Activated CD8-positive, alpha-beta T cell treated with anti-CD3 and anti-CD28 coated beads for 36 hours (primary cell): ENCODE measurements around the gene ADARB2. TPM values are rescaled to one million over a fixed set of nuclear protein-coding genes. Genes with fewer than 3 reads are reported as not detected.

ENCODE experiments used
- ATAC-seq: fragments of 200-7000 bp; cut with Tn5 transposase; one replicate; pipeline ENCODE4 v1.10.0; 2021; ENCODE audit warnings: mild to moderate bottlenecking, moderate library complexity
- CTCF ChIA-PET: fragments of 350-600 bp; sonication (Branson Sonifier 250); formaldehyde crosslinking; loops from one replicate; lab custom pipeline; 2021; ENCODE audit warnings: antibody characterized with exemption; lab: Charles Lee
- POLR2A ChIA-PET: fragments of 350-600 bp; sonication (Branson Sonifier 250); formaldehyde crosslinking; loops from one replicate; lab custom pipeline; 2021; ENCODE audit warnings: antibody characterized with exemption; lab: Charles Lee
- DNase-seq: peaks from one replicate; pipeline ENCODE4 v3.0.0-alpha.2; 2020
- H3K27ac Mint-ChIP-seq: one replicate; pipeline ENCODE4 v1.8.0; 2021; ENCODE audit warnings: mild to moderate bottlenecking, mixed read lengths
- H3K27me3 Mint-ChIP-seq: one replicate; pipeline ENCODE4 v1.8.0; 2021; ENCODE audit warnings: mixed read lengths
- H3K36me3 Mint-ChIP-seq: one replicate; pipeline ENCODE4 v1.8.0; 2021; ENCODE audit warnings: low read depth, mixed read lengths
- H3K4me1 Mint-ChIP-seq: one replicate; pipeline ENCODE4 v1.8.0; 2021; ENCODE audit warnings: low read depth, mixed read lengths
- H3K4me3 Mint-ChIP-seq: one replicate; pipeline ENCODE4 v1.8.0; 2021; ENCODE audit warnings: mild to moderate bottlenecking, moderate library complexity, mixed read lengths
- H3K9me3 Mint-ChIP-seq: one replicate; pipeline ENCODE4 v1.8.0; 2021; ENCODE audit warnings: mixed read lengths
- intact Hi-C: fragments of 100-400 bp; cut with micrococcal nuclease; formaldehyde crosslinking; loops from one replicate; pipeline ENCODE4 v1.10.0; 2022
- total RNA-seq, 2 experiments: library from RNA; stranded (reverse); gene quantifications; one replicate each; pipeline ENCODE4 v1.2.3, GENCODE V29; 2021
- TF ChIP-seq, protein P1 (sequence below): fragments of 200-600 bp; IDR thresholded peaks from one replicate; pipeline ENCODE4 v1.8.0; 2022; ENCODE audit warnings: antibody characterized with exemption, mild to moderate bottlenecking

ADARB2 gene
- total RNA-seq, 2 experiments from 2014 or later: 1.3 to 1.6 TPM

DNA sequence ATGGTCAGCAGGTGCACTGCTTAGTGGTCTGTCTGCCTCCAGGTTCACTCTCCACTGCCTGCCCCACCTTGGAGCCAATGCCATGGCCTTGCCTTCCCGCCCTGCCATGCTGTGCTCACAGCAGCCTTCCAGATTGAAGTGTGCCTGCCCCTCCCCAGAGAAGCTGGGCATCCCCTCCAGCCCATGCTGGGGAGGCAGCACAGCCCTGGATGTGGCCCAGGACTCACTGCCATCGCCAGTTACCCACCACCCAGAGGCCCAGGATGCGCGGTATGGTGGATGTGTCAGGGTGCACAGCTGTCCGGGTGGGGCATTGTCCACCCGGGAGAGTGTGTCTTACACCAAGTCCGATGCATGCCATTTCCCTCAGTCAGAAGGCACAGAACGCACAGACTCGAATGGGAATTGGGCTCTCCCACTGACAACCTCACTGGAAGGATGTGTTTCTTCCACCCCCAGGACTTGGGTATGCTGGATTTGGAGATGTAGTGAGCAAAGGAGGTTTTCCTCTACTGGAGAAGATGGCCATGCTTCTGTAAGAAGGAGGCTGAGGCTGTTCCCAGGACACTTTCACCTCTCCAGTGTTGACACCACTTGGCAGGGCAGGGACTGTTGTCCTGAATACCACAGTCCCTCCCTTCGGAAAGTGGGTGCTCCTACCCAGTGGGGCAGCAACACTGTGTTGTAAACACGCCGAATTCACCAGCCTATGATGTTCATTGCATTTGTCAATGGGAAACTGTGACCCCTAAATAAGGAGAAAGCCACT lies 122.0 kb downstream of the ADARB2 start:
- Mint-ChIP-seq H3K27ac (no peak overlapping the region), H3K27me3 (peaks cover 14% of the 10 kb centered on the region), H3K9me3 (peaks cover 5% of the 10 kb centered on the region), H3K36me3 (no peaks in the 10 kb centered on the region), H3K4me3 (no peak overlapping the region), H3K4me1 (no peaks in the 10 kb centered on the region)
- CTCF ChIA-PET: no interaction called here
- DNase-seq (no peak), ATAC-seq (no peak)
- intact Hi-C loops: no loop called here
- POLR2A ChIA-PET: interaction anchor here (0.7 kb wide), 1 partner anchor 544 kb away, joined by 3 read pairs; no protein-coding TSS in a partner anchor
- TF ChIP-seq, protein P1, sequence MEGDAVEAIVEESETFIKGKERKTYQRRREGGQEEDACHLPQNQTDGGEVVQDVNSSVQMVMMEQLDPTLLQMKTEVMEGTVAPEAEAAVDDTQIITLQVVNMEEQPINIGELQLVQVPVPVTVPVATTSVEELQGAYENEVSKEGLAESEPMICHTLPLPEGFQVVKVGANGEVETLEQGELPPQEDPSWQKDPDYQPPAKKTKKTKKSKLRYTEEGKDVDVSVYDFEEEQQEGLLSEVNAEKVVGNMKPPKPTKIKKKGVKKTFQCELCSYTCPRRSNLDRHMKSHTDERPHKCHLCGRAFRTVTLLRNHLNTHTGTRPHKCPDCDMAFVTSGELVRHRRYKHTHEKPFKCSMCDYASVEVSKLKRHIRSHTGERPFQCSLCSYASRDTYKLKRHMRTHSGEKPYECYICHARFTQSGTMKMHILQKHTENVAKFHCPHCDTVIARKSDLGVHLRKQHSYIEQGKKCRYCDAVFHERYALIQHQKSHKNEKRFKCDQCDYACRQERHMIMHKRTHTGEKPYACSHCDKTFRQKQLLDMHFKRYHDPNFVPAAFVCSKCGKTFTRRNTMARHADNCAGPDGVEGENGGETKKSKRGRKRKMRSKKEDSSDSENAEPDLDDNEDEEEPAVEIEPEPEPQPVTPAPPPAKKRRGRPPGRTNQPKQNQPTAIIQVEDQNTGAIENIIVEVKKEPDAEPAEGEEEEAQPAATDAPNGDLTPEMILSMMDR: no peak

DNA sequence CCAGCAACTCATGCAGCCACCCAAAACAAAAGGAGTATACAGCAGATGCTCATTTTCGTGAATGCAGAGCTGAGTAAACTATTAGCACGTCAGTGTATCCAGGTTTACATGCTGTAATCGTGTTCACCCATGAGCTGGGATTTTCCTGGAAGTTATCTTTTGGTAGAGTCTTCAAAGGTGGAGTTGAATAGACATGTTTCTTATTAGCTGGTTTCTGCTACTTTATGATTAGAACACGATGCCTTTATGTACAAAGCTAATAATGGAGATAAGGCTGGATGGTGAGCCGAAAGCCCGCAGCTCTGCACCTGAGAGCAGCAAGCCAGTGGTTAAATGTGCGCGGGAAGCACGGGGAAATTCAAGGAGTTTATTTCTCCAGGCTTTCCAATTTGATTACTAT lies 123.8 kb downstream of the ADARB2 start:
- ATAC-seq (no peak), DNase-seq (no peak)
- H3K4me1 Mint-ChIP-seq: no peaks in the 10 kb centered on the region
- no peaks in the 10 kb centered on the region for H3K36me3 Mint-ChIP-seq
- POLR2A ChIA-PET: no interaction called here
- TF ChIP-seq, protein P1: no peak
- intact Hi-C loops: no loop called here
- no peak overlapping the region for H3K4me3 Mint-ChIP-seq
- no peak overlapping the region for H3K27ac Mint-ChIP-seq
- peaks cover 22% of the 10 kb centered on the region for H3K27me3 Mint-ChIP-seq
- H3K9me3 Mint-ChIP-seq: no peaks in the 10 kb centered on the region
- CTCF ChIA-PET: no interaction called here

DNA sequence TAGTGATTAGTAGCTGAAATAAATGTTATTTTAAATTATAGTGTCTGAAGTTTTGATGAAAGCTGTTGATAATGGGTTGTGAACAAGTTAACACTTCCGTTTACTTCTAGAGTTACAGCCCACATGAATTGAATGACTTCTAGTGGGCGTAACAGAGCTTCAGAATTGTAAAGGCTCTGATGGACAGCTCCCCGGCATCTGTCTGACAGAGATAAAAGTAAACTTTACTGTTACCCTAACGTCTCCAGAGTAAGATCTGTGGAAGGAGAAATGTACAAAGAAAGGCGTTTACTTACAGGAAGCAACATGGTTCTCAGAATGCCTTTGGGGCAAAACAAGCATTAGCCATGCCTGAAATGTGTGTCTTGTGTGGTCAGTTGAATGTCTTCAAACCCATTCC lies 124.4 kb downstream of the ADARB2 start:
- TF ChIP-seq, protein P1: no peak
- peaks cover 26% of the 10 kb centered on the region for H3K27me3 Mint-ChIP-seq
- H3K9me3 Mint-ChIP-seq: no peaks in the 10 kb centered on the region
- H3K4me3 Mint-ChIP-seq: no peak overlapping the region
- ChIA-PET POLR2A (no interaction called here), CTCF (no interaction called here)
- intact Hi-C loops: no loop called here
- no peak overlapping the region for H3K27ac Mint-ChIP-seq
- H3K36me3 Mint-ChIP-seq: no peaks in the 10 kb centered on the region
- ATAC-seq (no peak), DNase-seq (no peak)
- H3K4me1 Mint-ChIP-seq: no peaks in the 10 kb centered on the region

DNA sequence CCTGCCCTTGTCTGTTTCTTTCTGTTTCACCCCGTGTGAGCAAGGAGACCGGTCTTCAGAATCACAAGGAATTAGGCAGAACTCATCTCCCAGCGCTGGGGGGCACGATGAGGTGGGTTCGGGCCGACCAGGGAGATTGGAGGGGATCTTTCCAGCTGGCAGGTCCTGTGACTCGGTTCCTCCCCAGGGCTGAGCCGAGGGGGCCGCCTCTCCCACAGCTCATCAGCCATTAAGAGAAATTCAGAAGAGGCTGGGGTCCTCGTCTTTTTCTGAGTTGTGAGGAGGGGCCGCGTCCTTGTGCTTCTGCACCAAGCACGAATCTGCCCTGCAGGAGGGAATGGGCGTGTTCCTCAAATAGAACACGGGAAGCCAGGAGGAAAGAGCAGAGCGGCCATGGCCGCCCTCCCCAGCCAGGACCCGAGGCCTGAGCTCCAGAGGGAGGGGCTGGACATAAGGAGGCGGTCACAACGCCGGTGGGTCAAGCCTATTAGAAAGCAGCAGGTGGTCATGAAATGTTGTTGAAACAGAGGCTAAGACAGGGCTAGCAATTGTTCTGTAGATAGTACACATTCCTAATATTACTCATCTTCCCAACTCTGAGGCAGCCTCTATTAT lies 125.3 kb downstream of the ADARB2 start:
- no peak for DNase-seq
- TF ChIP-seq, protein P1: no peak
- ATAC-seq: no peak
- Mint-ChIP-seq H3K4me3 (no peak overlapping the region), H3K36me3 (no peaks in the 10 kb centered on the region), H3K27ac (no peak overlapping the region), H3K27me3 (peaks cover 30% of the 10 kb centered on the region), H3K9me3 (no peaks in the 10 kb centered on the region), H3K4me1 (no peaks in the 10 kb centered on the region)
- ChIA-PET POLR2A (no interaction called here), CTCF (no interaction called here)
- intact Hi-C loops: no loop called here

- ATAC-seq: no peak
- peaks cover 32% of the 10 kb centered on the region for H3K27me3 Mint-ChIP-seq
- DNase-seq: no peak
- ChIA-PET CTCF (no interaction called here), POLR2A (no interaction called here)
- no peaks in the 10 kb centered on the region for H3K9me3 Mint-ChIP-seq
- no peak overlapping the region for H3K4me3 Mint-ChIP-seq
- H3K27ac Mint-ChIP-seq: no peak overlapping the region
- no peaks in the 10 kb centered on the region for H3K36me3 Mint-ChIP-seq
- TF ChIP-seq, protein P1: no peak
- intact Hi-C loops: no loop called here
- no peaks in the 10 kb centered on the region for H3K4me1 Mint-ChIP-seq
Observed at GRCh38 chr10:1610986-1611770, 126.1 kb downstream of the ADARB2 start.
